GM13977 (cell line): ENCODE measurements around the gene PDGFB.

Experiments used
- DNase-seq: peaks from one replicate; pipeline ENCODE4 v3.0.0; 2012; ENCODE audit warnings: low spot score
- in situ Hi-C: fragments of 300-500 bp; cut with MboI; formaldehyde crosslinking; loops from one replicate; pipeline ENCODE4 v1.12.0; 2022; ENCODE audit warnings: low sequenced_read_pairs, low pct_unique_long_range_greater_than_20kb, mixed read lengths, inconsistent platforms; ENCODE audit not compliant: unreplicated experiment
- TF ChIP-seq, protein P1 (sequence below): IDR thresholded peaks from 2 replicates; pipeline ENCODE4 v1.5.1; 2012; ENCODE audit warnings: mild to moderate bottlenecking, control low read depth; ENCODE audit not compliant: insufficient read depth; ENCODE audit errors: extremely low read depth, missing control alignments

Gene PDGFB

DNA sequence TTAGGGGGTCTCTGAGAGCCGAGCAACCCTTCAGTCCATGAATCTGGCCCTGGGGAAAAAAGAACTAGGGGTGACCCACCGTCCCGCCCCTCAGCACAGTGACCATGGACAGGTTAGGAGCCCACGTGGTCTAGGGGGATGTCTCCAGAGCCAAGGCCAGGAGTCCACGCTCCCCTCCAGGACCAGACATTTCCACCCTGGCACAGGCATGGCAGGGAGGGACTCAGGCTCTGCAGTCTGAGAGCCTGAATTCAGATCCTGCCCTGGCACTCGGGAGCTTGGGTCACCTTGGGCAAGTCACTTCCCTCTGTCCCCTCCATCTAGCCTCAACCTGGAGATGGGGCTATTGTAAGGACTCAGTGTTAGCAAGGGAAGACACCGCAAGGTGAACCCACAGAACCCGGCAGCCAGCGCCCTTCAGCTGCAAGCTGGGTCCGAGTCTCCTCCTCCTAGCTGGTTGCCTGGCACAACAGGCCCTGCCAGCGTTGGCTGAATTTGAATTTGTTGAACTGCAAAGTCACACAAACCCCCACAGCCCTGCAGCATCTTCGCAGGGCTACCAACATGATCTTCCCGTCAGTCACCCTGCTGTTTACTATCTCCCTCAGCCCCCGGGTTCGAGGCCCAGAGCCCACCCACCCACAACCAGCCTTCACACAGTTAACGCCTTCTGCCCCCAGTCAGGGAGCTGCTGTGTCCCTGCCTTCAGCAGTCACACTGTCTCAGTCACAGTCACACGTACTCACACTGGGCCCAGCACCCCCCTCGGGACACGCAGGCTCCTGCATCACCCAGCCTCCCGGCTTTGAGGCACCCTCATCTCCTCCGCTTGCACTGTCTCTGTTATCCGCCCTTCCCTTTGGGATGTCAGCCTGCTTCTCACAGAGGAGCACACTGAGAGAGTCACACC, 603 bp upstream of the PDGFB start:
- no peak for DNase-seq

DNA sequence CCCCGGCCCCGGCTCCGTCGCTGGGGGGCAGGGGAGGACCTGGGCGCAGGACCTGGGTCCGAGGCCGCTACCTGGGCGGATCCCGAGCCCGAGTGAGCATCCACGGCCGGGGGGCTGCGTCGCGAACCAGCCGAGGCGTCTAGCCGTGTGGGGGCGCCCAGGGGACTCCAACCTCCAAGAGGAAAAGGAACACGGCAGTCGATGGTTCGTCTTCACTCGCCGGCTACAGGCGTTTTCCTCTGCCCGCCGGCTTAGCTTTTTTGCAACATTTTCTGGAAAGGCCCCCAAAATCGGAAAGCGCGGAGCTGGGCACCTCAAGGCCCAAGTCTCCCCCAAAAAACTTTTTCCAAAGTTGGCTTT, 666 bp downstream of the PDGFB start:
- in situ Hi-C loops = no loop called here
- TF ChIP-seq, protein P1, sequence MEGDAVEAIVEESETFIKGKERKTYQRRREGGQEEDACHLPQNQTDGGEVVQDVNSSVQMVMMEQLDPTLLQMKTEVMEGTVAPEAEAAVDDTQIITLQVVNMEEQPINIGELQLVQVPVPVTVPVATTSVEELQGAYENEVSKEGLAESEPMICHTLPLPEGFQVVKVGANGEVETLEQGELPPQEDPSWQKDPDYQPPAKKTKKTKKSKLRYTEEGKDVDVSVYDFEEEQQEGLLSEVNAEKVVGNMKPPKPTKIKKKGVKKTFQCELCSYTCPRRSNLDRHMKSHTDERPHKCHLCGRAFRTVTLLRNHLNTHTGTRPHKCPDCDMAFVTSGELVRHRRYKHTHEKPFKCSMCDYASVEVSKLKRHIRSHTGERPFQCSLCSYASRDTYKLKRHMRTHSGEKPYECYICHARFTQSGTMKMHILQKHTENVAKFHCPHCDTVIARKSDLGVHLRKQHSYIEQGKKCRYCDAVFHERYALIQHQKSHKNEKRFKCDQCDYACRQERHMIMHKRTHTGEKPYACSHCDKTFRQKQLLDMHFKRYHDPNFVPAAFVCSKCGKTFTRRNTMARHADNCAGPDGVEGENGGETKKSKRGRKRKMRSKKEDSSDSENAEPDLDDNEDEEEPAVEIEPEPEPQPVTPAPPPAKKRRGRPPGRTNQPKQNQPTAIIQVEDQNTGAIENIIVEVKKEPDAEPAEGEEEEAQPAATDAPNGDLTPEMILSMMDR = no peak
- DNase-seq = no peak

More for the DNA sequence above, 603 bp upstream of the PDGFB start:
- in situ Hi-C loops = no loop called here
- TF ChIP-seq, protein P1 = no peak

DNA sequence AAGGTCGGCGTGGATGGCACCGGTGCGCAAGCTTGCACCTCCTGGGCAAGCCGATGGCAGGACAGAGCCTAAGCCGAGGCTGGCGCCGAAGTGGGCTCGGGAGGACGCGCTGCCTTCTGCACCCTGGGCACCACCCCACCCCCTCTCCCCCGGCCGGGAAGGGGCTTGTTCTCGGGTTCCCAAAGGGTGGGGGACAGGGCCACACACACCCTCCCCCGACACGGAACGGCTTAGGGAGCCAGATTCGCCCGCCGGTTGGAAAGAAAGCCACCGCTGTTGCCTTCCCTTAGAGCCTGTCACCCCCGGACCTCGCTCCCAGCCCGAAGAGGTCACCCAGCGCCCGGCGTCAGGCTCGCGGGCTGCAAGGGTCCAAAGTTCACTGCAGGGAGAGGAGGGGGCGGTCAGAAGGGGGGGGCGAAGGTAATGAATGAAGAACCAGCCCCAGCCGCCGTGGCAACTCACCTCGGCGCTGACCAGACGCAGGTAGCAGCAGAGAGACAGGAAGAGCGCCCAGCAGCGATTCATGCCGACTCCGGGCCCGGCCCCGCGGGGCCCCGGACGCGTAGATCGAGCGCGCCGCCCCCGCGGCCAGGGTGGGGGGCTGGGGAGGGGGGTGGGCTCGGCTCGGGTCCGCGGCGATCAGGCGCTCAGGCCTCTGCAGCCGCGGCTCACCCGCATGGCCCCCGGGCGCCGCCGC, 1.2 kb downstream of the PDGFB start:
- TF ChIP-seq, protein P1 = no peak
- in situ Hi-C loops = no loop called here
- peak; percentile 75 for DNase-seq

DNA sequence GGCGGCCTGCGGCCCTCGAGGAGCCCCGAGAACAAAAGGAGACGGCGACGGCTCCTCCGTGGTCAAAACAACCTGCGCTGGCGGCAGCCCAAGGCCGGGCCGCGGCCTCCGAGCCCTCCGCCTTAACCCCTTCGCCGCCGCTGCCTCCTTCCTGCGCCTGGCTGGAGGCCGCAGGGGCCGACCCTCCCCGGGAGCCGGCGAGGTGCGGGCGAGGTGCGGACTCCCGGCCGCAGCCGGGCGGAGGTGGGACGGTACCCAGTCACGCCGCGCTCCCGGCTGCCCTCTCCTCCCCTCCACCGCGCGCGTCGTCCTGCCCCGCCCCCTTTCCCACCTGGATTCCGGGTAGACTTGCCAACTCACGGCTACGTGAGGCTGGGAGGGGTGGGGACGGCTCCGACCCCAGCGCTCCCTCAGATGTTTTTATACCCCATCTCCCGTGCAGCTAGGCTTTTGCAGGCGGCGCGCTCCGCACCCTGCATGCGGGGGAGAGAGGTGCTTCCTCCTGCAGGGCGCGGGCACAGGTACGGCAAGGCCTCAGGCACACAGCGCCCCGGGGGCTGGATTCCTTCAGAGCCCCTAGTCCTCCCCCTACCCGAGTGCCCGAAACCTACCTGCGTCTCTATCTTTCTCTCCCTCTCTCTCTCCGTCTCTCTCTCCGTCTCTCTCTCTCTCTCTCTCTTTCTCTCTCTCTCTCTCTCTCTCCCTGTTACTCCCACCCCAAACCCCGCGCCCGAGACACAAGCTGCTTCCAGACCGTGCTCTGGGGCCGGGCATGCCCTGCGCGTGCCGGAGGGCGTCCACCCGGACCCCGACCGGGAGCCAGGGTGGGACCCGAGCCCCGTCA, 2.0 kb downstream of the PDGFB start:
- TF ChIP-seq, protein P1 = no peak
- no peak for DNase-seq

DNA sequence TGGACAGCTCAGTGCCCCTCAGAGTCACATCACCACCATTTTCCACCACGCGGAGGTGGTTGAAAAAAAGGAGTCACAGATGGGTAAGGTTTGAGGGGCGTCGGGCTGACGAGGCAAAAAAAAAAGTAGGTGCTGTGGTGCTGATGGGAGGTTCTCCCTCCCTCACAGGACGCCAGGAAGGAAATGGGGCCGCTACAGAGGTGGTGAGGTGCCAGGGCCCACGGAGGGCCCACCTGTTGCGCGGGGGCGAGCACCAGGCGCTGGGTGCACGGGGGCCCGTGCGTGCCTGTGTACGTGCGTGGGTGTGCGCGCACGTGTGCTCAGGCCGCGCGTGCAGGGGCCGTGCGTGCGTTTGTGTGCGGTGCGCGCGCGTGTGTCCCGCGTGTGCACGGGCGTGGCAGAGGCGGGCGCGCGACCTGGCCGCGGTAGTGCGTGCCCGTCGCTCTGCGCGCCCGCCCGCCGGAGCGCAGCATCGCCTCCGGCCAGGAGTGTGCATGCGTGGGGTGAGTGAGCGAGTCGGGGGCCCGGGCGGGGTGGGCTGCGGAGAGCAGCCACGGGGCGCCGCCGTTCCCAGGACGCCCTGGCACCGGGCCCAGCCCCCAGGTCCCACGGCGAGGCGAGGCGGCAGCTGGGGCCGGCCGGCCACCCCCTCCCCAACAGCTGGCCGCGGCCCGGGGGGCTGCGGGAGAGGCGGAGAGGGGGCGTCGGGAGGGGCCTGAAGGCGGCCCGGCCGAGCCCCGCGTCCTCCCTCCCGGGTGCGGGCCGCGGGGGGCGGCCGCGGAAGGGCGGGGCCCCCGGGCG, 2.8 kb downstream of the PDGFB start:
- no peak for DNase-seq
- TF ChIP-seq, protein P1 = no peak
- in situ Hi-C loops = no loop called here

More for the DNA sequence above, 2.0 kb downstream of the PDGFB start:
- in situ Hi-C loops = no loop called here
